DOHH2 (cell line): ENCODE measurements around the gene IFIH1.

Experiments used
- CTCF ChIP-seq: fragments of 200-600 bp; sonication (generic); IDR thresholded peaks from one replicate; pipeline ENCODE4 v1.5.1; 2014; ENCODE audit warnings: antibody characterized with exemption, mild to moderate bottlenecking, low read depth, low read length; ENCODE audit not compliant: poor library complexity, severe bottlenecking
- EZH2phosphoT487 ChIP-seq: fragments of 200-600 bp; sonication (generic); IDR thresholded peaks from 2 replicates; pipeline ENCODE4 v1.6.1; 2017; ENCODE audit warnings: borderline replicate concordance, mild to moderate bottlenecking, antibody characterized with exemption, low read length, moderate library complexity, mixed read lengths

GRCh38 chr2:162365392-162365791, 46.9 kb upstream of the IFIH1 start:
- TF ChIP-seq CTCF (no peak), EZH2phosphoT487 (no peak)
